KMS-11 (cell line): ENCODE results near the gene CHRNA7.

Experiments used
- H2AFZ ChIP-seq: fragments of 200-600 bp; sonication (generic); 2 replicates; pipeline ENCODE4 v1.6.1; 2016; ENCODE audit warnings: antibody characterized with exemption, mixed run types, low read depth
- H3K27ac ChIP-seq: fragments of 200-600 bp; sonication (generic); 2 replicates; pipeline ENCODE4 v1.6.1; 2016; ENCODE audit warnings: mild to moderate bottlenecking, mixed run types
- H3K27me3 ChIP-seq: fragments of 200-600 bp; sonication (generic); 2 replicates; pipeline ENCODE4 v1.6.1; 2017; ENCODE audit warnings: mild to moderate bottlenecking, low read depth, mixed run types, moderate library complexity; ENCODE audit not compliant: insufficient read depth
- H3K36me3 ChIP-seq: fragments of 200-600 bp; sonication (generic); 2 replicates; pipeline ENCODE4 v1.6.1; 2017; ENCODE audit warnings: mild to moderate bottlenecking, mixed run types; ENCODE audit not compliant: insufficient read depth
- H3K4me1 ChIP-seq: fragments of 200-600 bp; sonication (generic); 2 replicates; pipeline ENCODE4 v1.6.1; 2016; ENCODE audit warnings: mild to moderate bottlenecking, low read depth, mixed run types; ENCODE audit not compliant: poor library complexity, severe bottlenecking
- H3K4me2 ChIP-seq: fragments of 200-600 bp; sonication (generic); 2 replicates; pipeline ENCODE4 v1.7.0; 2016; ENCODE audit warnings: mild to moderate bottlenecking, mixed run types
- H3K4me3 ChIP-seq: fragments of 200-600 bp; sonication (generic); IDR thresholded peaks from 2 replicates; pipeline ENCODE4 v1.6.1; 2017; ENCODE audit warnings: low read depth, low read length, mixed read lengths; ENCODE audit not compliant: insufficient read depth
- H3K79me2 ChIP-seq: fragments of 200-600 bp; sonication (generic); 2 replicates; pipeline ENCODE4 v1.6.1; 2016; ENCODE audit warnings: low read depth, mixed run types; ENCODE audit not compliant: insufficient read depth
- H3K9ac ChIP-seq: fragments of 200-600 bp; sonication (generic); 2 replicates; pipeline ENCODE4 v1.6.1; 2016; ENCODE audit warnings: mild to moderate bottlenecking, mixed run types
- H4K20me1 ChIP-seq: fragments of 200-600 bp; sonication (generic); 2 replicates; pipeline ENCODE4 v1.6.1; 2016; ENCODE audit warnings: mild to moderate bottlenecking, mixed run types; ENCODE audit not compliant: insufficient read depth
- TF ChIP-seq, protein P1 (sequence below): fragments of 200-600 bp; sonication (generic); conservative IDR thresholded peaks from 2 replicates; pipeline ENCODE4 v1.6.1; 2017; ENCODE audit warnings: low read depth, mild to moderate bottlenecking, antibody characterized with exemption, low read length, moderate library complexity, mixed read lengths

CHRNA7 gene

DNA sequence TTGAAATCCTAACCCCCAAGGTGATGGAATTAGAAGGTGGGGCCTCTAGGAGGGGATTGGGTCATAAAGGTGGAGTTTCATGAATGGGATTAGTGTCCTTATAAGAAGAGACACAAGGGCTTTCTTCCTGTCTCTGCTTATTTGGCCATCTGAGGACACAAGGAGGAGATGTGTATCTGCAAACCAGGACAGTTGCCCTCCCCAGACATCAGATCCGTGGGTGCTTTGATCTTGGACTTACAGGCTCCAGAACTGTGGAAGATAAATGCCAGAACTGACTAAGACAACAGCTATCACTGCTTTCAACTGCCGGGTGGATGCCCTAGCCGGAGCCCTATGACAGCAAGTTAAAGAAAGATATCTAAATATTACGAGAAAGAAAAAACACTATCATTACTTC is 94.4 kb downstream of the CHRNA7 start:
- Histone ChIP-seq H3K9ac (no peak overlapping the region), H3K4me3 (no peak overlapping the region), H2AFZ (no peak overlapping the region), H4K20me1 (no peaks in the 10 kb centered on the region), H3K79me2 (no peaks in the 10 kb centered on the region), H3K36me3 (no peaks in the 10 kb centered on the region), H3K4me1 (no peaks in the 10 kb centered on the region), H3K4me2 (no peak overlapping the region), H3K27ac (no peak overlapping the region), H3K27me3 (no peaks in the 10 kb centered on the region)
- TF ChIP-seq, protein P1, sequence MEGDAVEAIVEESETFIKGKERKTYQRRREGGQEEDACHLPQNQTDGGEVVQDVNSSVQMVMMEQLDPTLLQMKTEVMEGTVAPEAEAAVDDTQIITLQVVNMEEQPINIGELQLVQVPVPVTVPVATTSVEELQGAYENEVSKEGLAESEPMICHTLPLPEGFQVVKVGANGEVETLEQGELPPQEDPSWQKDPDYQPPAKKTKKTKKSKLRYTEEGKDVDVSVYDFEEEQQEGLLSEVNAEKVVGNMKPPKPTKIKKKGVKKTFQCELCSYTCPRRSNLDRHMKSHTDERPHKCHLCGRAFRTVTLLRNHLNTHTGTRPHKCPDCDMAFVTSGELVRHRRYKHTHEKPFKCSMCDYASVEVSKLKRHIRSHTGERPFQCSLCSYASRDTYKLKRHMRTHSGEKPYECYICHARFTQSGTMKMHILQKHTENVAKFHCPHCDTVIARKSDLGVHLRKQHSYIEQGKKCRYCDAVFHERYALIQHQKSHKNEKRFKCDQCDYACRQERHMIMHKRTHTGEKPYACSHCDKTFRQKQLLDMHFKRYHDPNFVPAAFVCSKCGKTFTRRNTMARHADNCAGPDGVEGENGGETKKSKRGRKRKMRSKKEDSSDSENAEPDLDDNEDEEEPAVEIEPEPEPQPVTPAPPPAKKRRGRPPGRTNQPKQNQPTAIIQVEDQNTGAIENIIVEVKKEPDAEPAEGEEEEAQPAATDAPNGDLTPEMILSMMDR: no peak

DNA sequence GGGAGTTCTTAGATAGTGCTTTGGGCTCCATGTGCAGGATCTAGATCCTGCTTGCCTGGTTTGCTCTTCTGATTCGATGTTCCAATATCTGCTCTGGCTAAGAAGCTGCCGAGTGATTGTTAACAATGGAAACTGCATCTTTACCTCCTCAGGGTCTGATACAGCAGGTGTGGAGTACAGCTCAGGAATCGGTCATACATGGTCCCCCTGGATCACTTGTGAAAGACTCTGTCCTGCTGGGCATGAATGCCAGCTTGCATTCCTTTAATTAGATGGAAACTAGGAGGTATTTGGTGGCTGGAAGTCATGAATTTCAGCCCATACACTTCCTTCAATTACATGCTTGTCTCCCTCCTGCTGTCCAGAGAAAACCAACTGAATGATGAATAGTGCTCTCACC is 95.3 kb downstream of the CHRNA7 start:
- TF ChIP-seq, protein P1: no peak
- Histone ChIP-seq H2AFZ (no peak overlapping the region), H3K27ac (no peak overlapping the region), H3K9ac (no peak overlapping the region), H3K4me1 (no peaks in the 10 kb centered on the region), H3K4me3 (no peak overlapping the region), H3K4me2 (no peak overlapping the region), H4K20me1 (no peaks in the 10 kb centered on the region), H3K36me3 (no peaks in the 10 kb centered on the region), H3K27me3 (no peaks in the 10 kb centered on the region), H3K79me2 (no peaks in the 10 kb centered on the region)

DNA sequence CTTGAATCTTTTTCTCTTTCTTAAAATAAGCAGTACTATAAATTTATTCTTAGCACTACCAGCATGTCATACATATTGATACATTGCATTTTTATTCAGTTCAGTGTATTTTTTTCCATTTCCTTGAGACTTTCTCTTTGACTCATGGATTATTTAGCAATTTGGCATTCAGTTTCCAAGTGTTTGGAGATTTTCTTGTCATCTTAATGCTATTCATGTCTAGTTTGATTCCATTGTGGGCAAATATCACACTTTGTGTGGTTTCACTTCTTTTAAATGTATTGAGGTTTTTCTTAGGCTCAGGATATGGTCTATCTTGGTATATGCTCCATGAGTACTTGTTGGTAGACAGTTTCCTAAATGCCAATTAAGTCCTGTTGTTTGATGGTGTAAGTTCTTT is 99.5 kb downstream of the CHRNA7 start:
- H3K4me2 ChIP-seq: no peak overlapping the region
- H3K4me3 ChIP-seq: no peak overlapping the region
- no peaks in the 10 kb centered on the region for H3K79me2 ChIP-seq
- H3K27me3 ChIP-seq: no peaks in the 10 kb centered on the region
- no peaks in the 10 kb centered on the region for H4K20me1 ChIP-seq
- no peak overlapping the region for H2AFZ ChIP-seq
- no peak overlapping the region for H3K9ac ChIP-seq
- H3K4me1 ChIP-seq: no peaks in the 10 kb centered on the region
- no peaks in the 10 kb centered on the region for H3K36me3 ChIP-seq
- TF ChIP-seq, protein P1: no peak
- H3K27ac ChIP-seq: no peak overlapping the region

DNA sequence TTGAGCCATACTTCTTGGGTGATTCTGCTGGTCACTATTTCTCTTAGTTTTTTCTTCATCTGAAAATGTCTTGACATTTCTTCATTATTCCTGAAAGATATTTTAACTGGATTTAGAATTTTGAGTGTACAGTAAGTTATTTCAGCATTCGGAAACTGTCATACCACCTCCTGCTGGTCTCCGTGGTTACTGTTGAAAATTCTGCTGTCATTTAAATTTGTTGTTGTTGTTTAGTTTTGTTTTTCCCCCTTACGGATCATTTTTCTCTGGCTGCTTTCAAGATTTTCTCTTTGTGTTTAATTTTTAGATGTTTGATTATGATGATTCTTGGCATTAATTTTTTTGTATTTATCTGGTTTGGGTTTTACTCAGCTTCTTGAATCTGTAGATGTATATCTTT is 100.5 kb downstream of the CHRNA7 start:
- Histone ChIP-seq H2AFZ (no peak overlapping the region), H3K4me3 (no peak overlapping the region)
- TF ChIP-seq, protein P1: no peak

More for the DNA sequence above, 100.5 kb downstream of the CHRNA7 start:
- Histone ChIP-seq H3K27me3 (no peaks in the 10 kb centered on the region), H3K36me3 (no peaks in the 10 kb centered on the region), H3K4me2 (no peak overlapping the region), H3K9ac (no peak overlapping the region), H4K20me1 (no peaks in the 10 kb centered on the region), H3K79me2 (no peaks in the 10 kb centered on the region), H3K4me1 (no peaks in the 10 kb centered on the region), H3K27ac (no peak overlapping the region)
